ENCODE measurements around the gene HES1. TPM values are rescaled to one million over a fixed set of nuclear protein-coding genes. Genes with fewer than 3 reads are reported as not detected.

The HES1 gene
- polyA plus RNA-seq, 3 donors, result 0.17 to 66.6 (median 0.26) TPM

DNA sequence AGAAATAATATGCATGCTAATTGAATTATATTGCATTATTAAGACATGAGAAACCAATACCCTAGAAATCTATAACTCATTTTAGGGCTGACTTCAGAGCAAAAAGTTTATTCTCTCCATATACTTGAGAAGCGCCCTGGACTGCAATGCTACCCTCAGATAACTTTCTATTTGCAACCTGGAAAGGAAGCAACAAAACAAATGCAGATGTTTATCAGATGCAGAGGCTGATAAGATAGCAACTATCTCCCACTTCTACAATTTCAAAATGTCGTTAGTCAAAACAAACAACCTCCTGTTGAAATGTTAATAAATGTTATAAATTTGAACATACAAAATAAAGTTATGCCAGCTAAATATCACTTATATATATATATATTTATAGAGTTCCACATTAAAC is 34.8 kb downstream of the HES1 start:
- H3K27ac ChIP-seq (ENCODE audit: low read depth in 1 of 2, low read length in 2 of 2), result no peak overlapping the region
- no peaks in the 10 kb centered on the region for H3K36me3 ChIP-seq (replicated peaks in 1 of 2; ENCODE audit: control insufficient read depth in 1 of 2, insufficient read depth in 2 of 2, low read length in 2 of 2)
- no peak overlapping the region for H3K4me3 Mint-ChIP-seq
- H3K4me2 ChIP-seq (replicated peaks; ENCODE audit: extremely low read depth, low read length, poor library complexity, severe bottlenecking), result no peak overlapping the region
- no CpG with 5 or more reads among the region's 2 CpGs for WGBS (ENCODE audit: insufficient coverage)
- DNase-seq, result no peak
- H3K4me3 ChIP-seq (replicated peaks in 1 of 3; ENCODE audit: low read depth in 2 of 3, low read length in 3 of 3), result no peak overlapping the region
- peaks cover 4 to 12% (median 5%) of the 10 kb centered on the region in 3 donors for H3K27me3 Mint-ChIP-seq (ENCODE audit: low read depth in 3 of 3)
- TF ChIP-seq, protein P1, sequence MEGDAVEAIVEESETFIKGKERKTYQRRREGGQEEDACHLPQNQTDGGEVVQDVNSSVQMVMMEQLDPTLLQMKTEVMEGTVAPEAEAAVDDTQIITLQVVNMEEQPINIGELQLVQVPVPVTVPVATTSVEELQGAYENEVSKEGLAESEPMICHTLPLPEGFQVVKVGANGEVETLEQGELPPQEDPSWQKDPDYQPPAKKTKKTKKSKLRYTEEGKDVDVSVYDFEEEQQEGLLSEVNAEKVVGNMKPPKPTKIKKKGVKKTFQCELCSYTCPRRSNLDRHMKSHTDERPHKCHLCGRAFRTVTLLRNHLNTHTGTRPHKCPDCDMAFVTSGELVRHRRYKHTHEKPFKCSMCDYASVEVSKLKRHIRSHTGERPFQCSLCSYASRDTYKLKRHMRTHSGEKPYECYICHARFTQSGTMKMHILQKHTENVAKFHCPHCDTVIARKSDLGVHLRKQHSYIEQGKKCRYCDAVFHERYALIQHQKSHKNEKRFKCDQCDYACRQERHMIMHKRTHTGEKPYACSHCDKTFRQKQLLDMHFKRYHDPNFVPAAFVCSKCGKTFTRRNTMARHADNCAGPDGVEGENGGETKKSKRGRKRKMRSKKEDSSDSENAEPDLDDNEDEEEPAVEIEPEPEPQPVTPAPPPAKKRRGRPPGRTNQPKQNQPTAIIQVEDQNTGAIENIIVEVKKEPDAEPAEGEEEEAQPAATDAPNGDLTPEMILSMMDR (IDR thresholded peaks at IDR 0.05), result no peak
- H3K27ac Mint-ChIP-seq, result no peak overlapping the region
- H3K9me3 ChIP-seq (replicated peaks in 1 of 2; ENCODE audit: control insufficient read depth in 1 of 2, insufficient read depth in 1 of 2, low read length in 2 of 2), result no peaks in the 10 kb centered on the region
- no peaks in the 10 kb centered on the region for H3K79me2 ChIP-seq (ENCODE audit: insufficient read depth, low read length)
- H3K27me3 ChIP-seq (ENCODE audit: control insufficient read depth in 2 of 2, insufficient read depth in 2 of 2, low read length in 2 of 2), result peaks cover 0 to 2% of the 10 kb centered on the region in 2 donors
- H3K9ac ChIP-seq (ENCODE audit: insufficient read depth, low read length, poor library complexity, severe bottlenecking), result no peak overlapping the region
- peaks cover 0 to 2% (median 0%) of the 10 kb centered on the region in 7 donors for H3K9me3 Mint-ChIP-seq
- H3K4me1 ChIP-seq (ENCODE audit: control insufficient read depth in 1 of 2, insufficient read depth in 2 of 2, low read length in 2 of 2), result peaks cover 8 to 22% of the 10 kb centered on the region in 2 donors
- H3K4me1 Mint-ChIP-seq, result peaks cover 37% of the 10 kb centered on the region
- no peaks in the 10 kb centered on the region for H4K20me1 ChIP-seq (ENCODE audit: insufficient read depth, low read length)
- intact Hi-C loops (cut with micrococcal nuclease), result no loop called here
- no peaks in the 10 kb centered on the region for H3K36me3 Mint-ChIP-seq
- no peak overlapping the region for H2AFZ ChIP-seq (ENCODE audit: insufficient read depth, low read depth, low read length, poor library complexity, severe bottlenecking)

DNA sequence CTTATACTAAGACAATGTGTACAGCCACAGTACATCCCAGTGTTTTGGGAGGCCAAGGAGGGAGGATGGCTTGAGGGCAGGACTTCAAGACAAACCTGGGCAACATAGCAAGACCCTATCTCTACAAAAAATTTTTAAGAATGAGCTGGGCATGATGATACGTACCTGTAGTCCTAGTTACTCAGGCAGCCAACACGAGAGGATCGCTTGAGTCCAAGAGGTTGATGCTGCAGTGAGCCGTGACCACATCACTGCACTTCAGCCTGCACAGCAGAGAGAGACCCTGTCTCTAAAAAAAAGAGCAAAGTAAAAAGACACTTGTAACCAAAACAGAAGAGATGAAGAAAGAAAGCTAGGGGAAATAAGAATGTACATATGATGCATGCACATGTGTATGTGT is 38.5 kb downstream of the HES1 start:
- H4K20me1 ChIP-seq (ENCODE audit: insufficient read depth, low read length), result no peaks in the 10 kb centered on the region
- no peak for DNase-seq
- Mint-ChIP-seq H3K27me3 (ENCODE audit: low read depth in 3 of 3) (peaks cover 10 to 16% (median 14%) of the 10 kb centered on the region in 3 donors), H3K4me3 (no peak overlapping the region), H3K36me3 (no peaks in the 10 kb centered on the region), H3K9me3 (peaks cover 0 to 3% (median 0%) of the 10 kb centered on the region in 7 donors), H3K4me1 (peaks cover 3% of the 10 kb centered on the region), H3K27ac (no peak overlapping the region)
- H3K9me3 ChIP-seq (replicated peaks in 1 of 2; ENCODE audit: control insufficient read depth in 1 of 2, insufficient read depth in 1 of 2, low read length in 2 of 2), result no peaks in the 10 kb centered on the region
- no peak overlapping the region for H3K4me2 ChIP-seq (replicated peaks; ENCODE audit: extremely low read depth, low read length, poor library complexity, severe bottlenecking)
- no peak overlapping the region for H3K27ac ChIP-seq (ENCODE audit: low read depth in 1 of 2, low read length in 2 of 2)
- TF ChIP-seq, protein P1 (IDR thresholded peaks at IDR 0.05), result no peak
- no peaks in the 10 kb centered on the region for H3K79me2 ChIP-seq (ENCODE audit: insufficient read depth, low read length)
- H3K9ac ChIP-seq (ENCODE audit: insufficient read depth, low read length, poor library complexity, severe bottlenecking), result no peak overlapping the region
- H2AFZ ChIP-seq (ENCODE audit: insufficient read depth, low read depth, low read length, poor library complexity, severe bottlenecking), result no peak overlapping the region
- no CpG with 5 or more reads among the region's 4 CpGs for WGBS (ENCODE audit: insufficient coverage)
- intact Hi-C loops (cut with micrococcal nuclease), result no loop called here
- no peaks in the 10 kb centered on the region for H3K36me3 ChIP-seq (replicated peaks in 1 of 2; ENCODE audit: control insufficient read depth in 1 of 2, insufficient read depth in 2 of 2, low read length in 2 of 2)
- H3K4me1 ChIP-seq (ENCODE audit: control insufficient read depth in 1 of 2, insufficient read depth in 2 of 2, low read length in 2 of 2), result no peaks in the 10 kb centered on the region
- no peak overlapping the region for H3K4me3 ChIP-seq (replicated peaks in 1 of 3; ENCODE audit: low read depth in 2 of 3, low read length in 3 of 3)
- H3K27me3 ChIP-seq (ENCODE audit: control insufficient read depth in 2 of 2, insufficient read depth in 2 of 2, low read length in 2 of 2), result no peaks in the 10 kb centered on the region

Measured in CD14-positive monocyte (primary cell).